IMR-90 (cell line): ENCODE data around the gene MRPL9. TPM values are rescaled to one million over a fixed set of nuclear protein-coding genes. Genes with fewer than 3 reads are reported as not detected.

Source experiments
- ATAC-seq: fragments of 200-7000 bp; cut with Tn5 transposase; 2 replicates; pipeline ENCODE4 v1.9.1; 2020; ENCODE audit warnings: low read depth, mild to moderate bottlenecking, moderate library complexity
- BruUV-seq: library from RNA; stranded (reverse); fragments of 400-500 nt; replicated peaks from 2 replicates; lab custom pipeline; 2021; lab: Mats Ljungman, UMichigan
- CTCF ChIA-PET: fragments of 300-600 bp; formaldehyde crosslinking; extraction: SDS; loops from one replicate; lab custom pipeline; 2021; ENCODE audit warnings: antibody characterized with exemption; lab: Yijun Ruan, JAX
- POLR2A ChIA-PET: fragments of 300-600 bp; sonication (Branson Sonifier 250); formaldehyde crosslinking; loops from one replicate; lab custom pipeline; 2022; ENCODE audit warnings: antibody characterized with exemption; ENCODE audit not compliant: unreplicated experiment; lab: Charles Lee
- DNase-seq: peaks from one replicate; pipeline ENCODE4 v3.0.0; 2013
- H2AFZ ChIP-seq: replicated peaks from 2 replicates; pipeline ENCODE3; 2013; ENCODE audit warnings: low read length, mild to moderate bottlenecking; ENCODE audit not compliant: poor library complexity
- H2AK5ac ChIP-seq: 2 replicates; pipeline ENCODE4 v1.6.1; 2013; ENCODE audit warnings: low read depth, low read length, inconsistent platforms
- H2AK9ac ChIP-seq: replicated peaks from 2 replicates; pipeline ENCODE3; 2013; ENCODE audit warnings: mild to moderate bottlenecking, low read depth, low read length, moderate library complexity; ENCODE audit not compliant: poor library complexity
- H2BK120ac ChIP-seq: 2 replicates; pipeline ENCODE4 v1.6.1; 2013; ENCODE audit warnings: low read depth, low read length, inconsistent platforms
- H2BK15ac ChIP-seq: 3 replicates; pipeline ENCODE4 v1.6.1; 2013; ENCODE audit warnings: low read depth, low read length, inconsistent platforms
- H2BK20ac ChIP-seq: 2 replicates; pipeline ENCODE4 v1.6.1; 2013; ENCODE audit warnings: low read depth, mild to moderate bottlenecking, inconsistent platforms, low read length, moderate library complexity
- H2BK5ac ChIP-seq: 2 replicates; pipeline ENCODE4 v1.6.1; 2013; ENCODE audit warnings: mild to moderate bottlenecking, low read depth, low read length, inconsistent platforms; ENCODE audit not compliant: poor library complexity, severe bottlenecking
- H3K14ac ChIP-seq: replicated peaks from 2 replicates; pipeline ENCODE4 v1.6.1; 2013; ENCODE audit warnings: low read depth, low read length, inconsistent platforms
- H3K18ac ChIP-seq: 2 replicates; pipeline ENCODE4 v1.6.1; 2013; ENCODE audit warnings: low read depth, low read length, control low read depth
- H3K23ac ChIP-seq: 2 replicates; pipeline ENCODE4 v1.6.1; 2013; ENCODE audit warnings: low read depth, low read length, inconsistent platforms
- H3K27ac ChIP-seq: 2 replicates; pipeline ENCODE4 v1.5.1; 2013; ENCODE audit warnings: mild to moderate bottlenecking, control low read depth, low read length; ENCODE audit not compliant: insufficient read depth
- H3K27me3 ChIP-seq: 2 replicates; pipeline ENCODE4 v1.6.1; 2013; ENCODE audit warnings: low read length; ENCODE audit not compliant: control insufficient read depth, insufficient read depth
- H3K36me3 ChIP-seq: 2 replicates; pipeline ENCODE4 v1.6.1; 2013; ENCODE audit warnings: low read length, mixed read lengths; ENCODE audit not compliant: control insufficient read depth, insufficient read depth
- H3K4ac ChIP-seq: 2 replicates; pipeline ENCODE4 v1.6.1; 2013; ENCODE audit warnings: low read depth, low read length, inconsistent platforms
- H3K4me1 ChIP-seq: 2 replicates; pipeline ENCODE4 v1.6.1; 2013; ENCODE audit warnings: low read length, mixed read lengths; ENCODE audit not compliant: control insufficient read depth, insufficient read depth
- H3K4me2 ChIP-seq: 2 replicates; pipeline ENCODE4 v1.6.1; 2013; ENCODE audit warnings: low read depth, mild to moderate bottlenecking, control low read depth, low read length, moderate library complexity
- H3K4me3 ChIP-seq: 2 replicates; pipeline ENCODE4 v1.5.1; 2013; ENCODE audit warnings: low read depth, mild to moderate bottlenecking, control low read depth, low read length, moderate library complexity; ENCODE audit not compliant: insufficient read depth
- H3K56ac ChIP-seq: 2 replicates; pipeline ENCODE4 v1.6.1; 2013; ENCODE audit warnings: low read length, inconsistent platforms; ENCODE audit not compliant: insufficient read depth; ENCODE audit errors: extremely low read depth
- H3K79me1 ChIP-seq, 2 experiments: 2 replicates each; pipeline ENCODE4 v1.6.1; 2013; ENCODE audit warnings: low read length in 2 of 2, inconsistent platforms in 1 of 2, low read depth in 1 of 2
- H3K9ac ChIP-seq: 2 replicates; pipeline ENCODE4 v1.6.1; 2013; ENCODE audit warnings: low read depth, low read length, control low read depth
- H3K9me1 ChIP-seq: 2 replicates; pipeline ENCODE4 v1.6.1; 2013; ENCODE audit warnings: low read length, inconsistent platforms; ENCODE audit not compliant: insufficient read depth
- H3K9me3 ChIP-seq: 2 replicates; pipeline ENCODE4 v1.6.1; 2013; ENCODE audit warnings: low read length; ENCODE audit not compliant: control insufficient read depth, insufficient read depth
- H4K20me1 ChIP-seq: 2 replicates; pipeline ENCODE4 v1.6.1; 2013; ENCODE audit warnings: low read length, inconsistent platforms; ENCODE audit not compliant: insufficient read depth
- H4K5ac ChIP-seq: 2 replicates; pipeline ENCODE4 v1.6.1; 2013; ENCODE audit warnings: mild to moderate bottlenecking, low read depth, low read length, control low read depth
- H4K8ac ChIP-seq, 2 experiments: 2 replicates each; pipeline ENCODE4 v1.6.1; 2013; ENCODE audit warnings: low read depth in 2 of 2, low read length in 2 of 2, control low read depth in 1 of 2, inconsistent platforms in 1 of 2
- H4K91ac ChIP-seq: 2 replicates; pipeline ENCODE4 v1.6.1; 2013; ENCODE audit warnings: low read depth, low read length, inconsistent platforms; ENCODE audit not compliant: insufficient read depth
- BHLHE40 ChIP-seq: fragments of 150-350 bp; IDR thresholded peaks from 2 replicates; pipeline ENCODE4 v1.6.1; 2016; ENCODE audit warnings: mild to moderate bottlenecking, low read depth, low read length
- CEBPB ChIP-seq: IDR thresholded peaks from 2 replicates; pipeline ENCODE4 v1.6.1; 2012; ENCODE audit warnings: low read depth, low read length, improper control_type of control experiment
- CHD1 ChIP-seq: IDR thresholded peaks from 2 replicates; pipeline ENCODE4 v1.6.1; 2012; ENCODE audit warnings: low read depth, low read length, improper control_type of control experiment
- CTCF ChIP-seq: conservative IDR thresholded peaks from 2 replicates; pipeline ENCODE4 v1.5.1; 2012; ENCODE audit warnings: mild to moderate bottlenecking, low read depth, low read length, improper control_type of control experiment
- ELK1 ChIP-seq: fragments of 150-350 bp; IDR thresholded peaks from 2 replicates; pipeline ENCODE4 v1.6.1; 2016; ENCODE audit warnings: low read depth, mild to moderate bottlenecking, low read length, moderate library complexity, borderline replicate concordance
- FOS ChIP-seq: fragments of 150-350 bp; IDR thresholded peaks from 2 replicates; pipeline ENCODE4 v1.6.1; 2016; ENCODE audit warnings: low read depth, low read length
- MAFK ChIP-seq: IDR thresholded peaks from 2 replicates; pipeline ENCODE4 v1.6.1; 2012; ENCODE audit warnings: low read depth, low read length, improper control_type of control experiment
- MAZ ChIP-seq: IDR thresholded peaks from 2 replicates; pipeline ENCODE4 v1.6.1; 2012; ENCODE audit warnings: low read depth, mild to moderate bottlenecking, low read length, improper control_type of control experiment, moderate library complexity, borderline replicate concordance
- MXI1 ChIP-seq: IDR thresholded peaks from 2 replicates; pipeline ENCODE4 v1.6.1; 2012; ENCODE audit warnings: low read depth, mild to moderate bottlenecking, low read length, moderate library complexity, borderline replicate concordance
- NFE2L2 ChIP-seq: fragments of 150-350 bp; IDR thresholded peaks from 2 replicates; pipeline ENCODE4 v1.6.1; 2016; ENCODE audit warnings: low read depth, mild to moderate bottlenecking, low read length
- POLR2A ChIP-seq: IDR thresholded peaks from 2 replicates; pipeline ENCODE4 v1.6.1; 2012; ENCODE audit warnings: mild to moderate bottlenecking, low read depth, low read length
- RAD21 ChIP-seq: IDR thresholded peaks from 2 replicates; pipeline ENCODE4 v1.6.1; 2012; ENCODE audit warnings: low read length, improper control_type of control experiment
- RFX5 ChIP-seq: IDR thresholded peaks from 2 replicates; pipeline ENCODE4 v1.8.0; 2012; ENCODE audit warnings: low read depth, mild to moderate bottlenecking, low read length, moderate library complexity
- SMC3 ChIP-seq: fragments of 150-350 bp; IDR thresholded peaks from 2 replicates; pipeline ENCODE4 v1.6.1; 2016; ENCODE audit warnings: low read depth, mild to moderate bottlenecking, antibody characterized with exemption, low read length, moderate library complexity
- WGBS, 2 experiments: methylation state at CpG; one replicate each; pipeline versions ENCODE4 v1.1.5 to v1.1.7; 2013; ENCODE audit warnings: missing lambda C conversion rate in 2 of 2; ENCODE audit not compliant: insufficient read length in 1 of 2; ENCODE audit errors: extremely low coverage in 2 of 2; 5-methylcytosine and 5-hydroxymethylcytosine counted together
- dilution Hi-C: fragments of 300-500 bp; cut with HindIII; formaldehyde crosslinking; loops from one replicate; pipeline ENCODE4 v1.14.3; 2018; ENCODE audit warnings: low sequenced_read_pairs; ENCODE audit not compliant: unreplicated experiment
- in situ Hi-C: fragments of 300-500 bp; cut with MboI; formaldehyde crosslinking; loops from 3 replicates; pipeline ENCODE4 v1.14.3; 2019; ENCODE audit warnings: low sequenced_read_pairs, inconsistent platforms, mixed read lengths
- intact Hi-C: fragments of 100-400 bp; cut with micrococcal nuclease; formaldehyde crosslinking; loops from 2 replicates; pipeline ENCODE4 v1.10.0; 2022
- polyA plus RNA-seq, 3 experiments: library from polyadenylated mRNA; depleted of rRNA; stranded (reverse); fragments of >200 nt; gene quantifications; 2 replicates each; pipeline ENCODE4 v1.2.3, GENCODE V29; 2012; ENCODE audit warnings: low replicate concordance in 1 of 3
- total RNA-seq: library from RNA; depleted of rRNA; stranded (reverse); fragments of >200 nt; gene quantifications from 2 replicates; pipeline ENCODE4 v1.2.3, GENCODE V29; 2012
- TF ChIP-seq, protein P1 (sequence below): fragments of 150-350 bp; IDR thresholded peaks from 2 replicates; pipeline ENCODE4 v1.6.1; 2017; ENCODE audit warnings: mild to moderate bottlenecking, antibody characterized with exemption, low read length, low read depth

Gene MRPL9
- total and polyA plus RNA-seq, 2 of the 4 experiments (the other 2 are of a cell fraction): 65.4 to 87.5 TPM

DNA sequence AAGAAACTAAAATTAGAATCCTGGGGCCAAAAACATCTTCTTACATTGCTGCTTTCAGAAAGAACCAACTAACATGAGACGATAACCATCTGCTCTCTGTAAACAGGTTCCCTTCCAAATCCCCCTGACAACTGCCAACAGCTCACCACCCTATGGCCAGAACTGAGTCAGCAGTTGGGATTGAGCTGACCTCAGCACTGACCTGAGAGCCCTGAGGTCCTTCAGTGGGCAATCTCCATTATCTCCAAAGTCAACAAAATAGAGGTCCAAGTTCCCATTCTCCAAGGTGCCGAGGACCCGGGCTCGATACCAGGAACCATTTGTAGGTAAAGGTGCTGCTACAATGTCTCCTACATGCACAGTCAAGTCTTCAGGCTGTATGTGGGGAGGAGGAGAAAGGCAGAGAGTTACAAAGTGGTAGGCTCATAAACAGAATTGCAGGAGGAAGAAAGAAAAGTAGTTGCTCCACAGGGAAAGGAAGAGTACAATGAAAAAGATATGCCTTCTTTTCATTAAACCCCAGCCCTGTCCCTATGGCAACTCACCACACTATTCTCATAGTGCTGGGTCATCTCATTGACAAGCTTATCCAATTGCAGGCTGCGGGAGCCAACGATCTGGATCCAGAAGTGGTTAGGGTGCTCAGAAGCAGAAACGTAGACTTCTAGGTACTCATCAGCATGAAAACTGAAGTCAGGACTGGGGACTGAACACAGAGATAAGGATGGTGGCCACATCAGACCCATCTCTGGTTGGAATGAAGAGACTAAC is 12.8 kb upstream of the MRPL9 start:
- no peak overlapping the region for H3K23ac ChIP-seq
- H4K91ac ChIP-seq: no peak overlapping the region
- 67% methylated on average over 1 of the region's 7 CpGs; no CpG with 5 or more reads in 1 of the 2 experiments for WGBS, 2 experiments
- no peaks in the 10 kb centered on the region for H3K79me1 ChIP-seq
- no peak overlapping the region for H3K4ac ChIP-seq
- H3K9ac ChIP-seq: no peak overlapping the region
- no peaks in the 10 kb centered on the region for H3K9me3 ChIP-seq
- H3K9me1 ChIP-seq: no peaks in the 10 kb centered on the region; the same call in 1 of the 2 replicates
- no peaks in the 10 kb centered on the region for H3K36me3 ChIP-seq
- no peak overlapping the region for H2BK15ac ChIP-seq
- no peak overlapping the region for H4K5ac ChIP-seq
- no peak overlapping the region for H3K18ac ChIP-seq
- ATAC-seq: no peak
- H2AFZ ChIP-seq: no peak overlapping the region
- H2BK120ac ChIP-seq: no peak overlapping the region
- no peak overlapping the region for H3K4me3 ChIP-seq
- no peak overlapping the region for H3K4me2 ChIP-seq
- no peak for DNase-seq
- in situ Hi-C loops (no loop called here), dilution Hi-C loops (loop anchor here (25.0 kb wide), 1 partner anchor 111 kb away; no protein-coding TSS in a partner anchor), intact Hi-C loops (no loop called here)
- H4K20me1 ChIP-seq: no peaks in the 10 kb centered on the region
- ChIA-PET CTCF (interaction anchor here (1.2 kb wide), 1 partner anchor 13 kb away, joined by 3 read pairs; no protein-coding TSS in a partner anchor), POLR2A (no interaction called here)
- no TSS peak for BruUV-seq
- H2BK20ac ChIP-seq: no peak overlapping the region
- no peaks in the 10 kb centered on the region; the same call in 1 of the 2 replicates for H3K27me3 ChIP-seq
- no peak overlapping the region for H4K8ac ChIP-seq
- no peak overlapping the region for H3K56ac ChIP-seq
- no peak overlapping the region for H2BK5ac ChIP-seq
- no peak overlapping the region for H2AK5ac ChIP-seq
- no peaks in the 10 kb centered on the region for H3K4me1 ChIP-seq
- no peak overlapping the region for H2AK9ac ChIP-seq
- no peak overlapping the region for H3K14ac ChIP-seq
- no peak overlapping the region for H3K27ac ChIP-seq
- TF ChIP-seq BHLHE40: no peak
- TF ChIP-seq CEBPB: no peak
- TF ChIP-seq CTCF: no peak
- TF ChIP-seq RAD21: no peak
- TF ChIP-seq, protein P1, sequence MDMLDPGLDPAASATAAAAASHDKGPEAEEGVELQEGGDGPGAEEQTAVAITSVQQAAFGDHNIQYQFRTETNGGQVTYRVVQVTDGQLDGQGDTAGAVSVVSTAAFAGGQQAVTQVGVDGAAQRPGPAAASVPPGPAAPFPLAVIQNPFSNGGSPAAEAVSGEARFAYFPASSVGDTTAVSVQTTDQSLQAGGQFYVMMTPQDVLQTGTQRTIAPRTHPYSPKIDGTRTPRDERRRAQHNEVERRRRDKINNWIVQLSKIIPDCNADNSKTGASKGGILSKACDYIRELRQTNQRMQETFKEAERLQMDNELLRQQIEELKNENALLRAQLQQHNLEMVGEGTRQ: no peak
- no peak for TF ChIP-seq RFX5
- no peak for TF ChIP-seq MXI1
- no peak for TF ChIP-seq POLR2A
- no peak for TF ChIP-seq FOS
- no peak for TF ChIP-seq ELK1
- no peak for TF ChIP-seq CHD1
- no peak for TF ChIP-seq NFE2L2
- TF ChIP-seq SMC3: no peak
- TF ChIP-seq MAZ: no peak
- TF ChIP-seq MAFK: no peak
